DOHH2 (cell line): Measurements from ENCODE around the gene FAM89B.

ENCODE experiments used
- EZH2phosphoT487 ChIP-seq: fragments of 200-600 bp; sonication (generic); IDR thresholded peaks from 2 replicates; pipeline ENCODE4 v1.6.1; 2017; ENCODE audit warnings: borderline replicate concordance, mild to moderate bottlenecking, antibody characterized with exemption, low read length, moderate library complexity, mixed read lengths
- TF ChIP-seq, protein P1 (sequence below): fragments of 200-600 bp; sonication (generic); IDR thresholded peaks from one replicate; pipeline ENCODE4 v1.5.1; 2014; ENCODE audit warnings: antibody characterized with exemption, mild to moderate bottlenecking, low read depth, low read length; ENCODE audit not compliant: poor library complexity, severe bottlenecking

DNA sequence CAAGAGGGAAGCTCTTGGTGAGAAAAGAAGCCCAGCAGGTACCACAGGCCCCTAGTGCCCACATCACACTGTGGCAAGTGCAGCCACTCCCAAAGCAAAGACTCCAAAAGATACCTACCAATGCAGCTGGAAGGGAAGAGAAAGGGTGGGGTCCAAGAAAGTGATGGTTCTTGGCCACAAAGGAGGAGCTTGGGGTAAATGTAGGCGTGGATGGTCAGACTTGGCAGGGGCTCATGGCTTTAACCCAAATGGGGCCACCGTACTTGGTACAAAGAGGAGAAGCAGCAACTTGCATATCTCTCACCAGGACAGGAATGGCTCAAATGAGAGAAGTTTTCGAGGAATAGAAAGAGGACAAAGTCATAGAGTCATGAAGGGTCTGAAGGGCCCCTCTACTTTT lies 36.9 kb downstream of the FAM89B start:
- TF ChIP-seq, protein P1, sequence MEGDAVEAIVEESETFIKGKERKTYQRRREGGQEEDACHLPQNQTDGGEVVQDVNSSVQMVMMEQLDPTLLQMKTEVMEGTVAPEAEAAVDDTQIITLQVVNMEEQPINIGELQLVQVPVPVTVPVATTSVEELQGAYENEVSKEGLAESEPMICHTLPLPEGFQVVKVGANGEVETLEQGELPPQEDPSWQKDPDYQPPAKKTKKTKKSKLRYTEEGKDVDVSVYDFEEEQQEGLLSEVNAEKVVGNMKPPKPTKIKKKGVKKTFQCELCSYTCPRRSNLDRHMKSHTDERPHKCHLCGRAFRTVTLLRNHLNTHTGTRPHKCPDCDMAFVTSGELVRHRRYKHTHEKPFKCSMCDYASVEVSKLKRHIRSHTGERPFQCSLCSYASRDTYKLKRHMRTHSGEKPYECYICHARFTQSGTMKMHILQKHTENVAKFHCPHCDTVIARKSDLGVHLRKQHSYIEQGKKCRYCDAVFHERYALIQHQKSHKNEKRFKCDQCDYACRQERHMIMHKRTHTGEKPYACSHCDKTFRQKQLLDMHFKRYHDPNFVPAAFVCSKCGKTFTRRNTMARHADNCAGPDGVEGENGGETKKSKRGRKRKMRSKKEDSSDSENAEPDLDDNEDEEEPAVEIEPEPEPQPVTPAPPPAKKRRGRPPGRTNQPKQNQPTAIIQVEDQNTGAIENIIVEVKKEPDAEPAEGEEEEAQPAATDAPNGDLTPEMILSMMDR = no peak
- TF ChIP-seq EZH2phosphoT487 = no peak
